ENCODE measurements around the gene PHF23. TPM values are rescaled to one million over a fixed set of nuclear protein-coding genes. Genes with fewer than 3 reads are reported as not detected.
A peak's percentile ranks its signal among the peaks of the same experiment; 100 is the strongest.

PHF23 gene
- total RNA-seq, 1 experiment from 2014 or later, result 110 TPM

GRCh38 chr17:7235693-7236665 lies 3.3 kb downstream of the PHF23 start:
- Histone ChIP-seq H3K23ac (ENCODE audit: insufficient read length, low read depth, low read length) (no peak overlapping the region), H2AFZ (ENCODE audit: low read length) (no peak overlapping the region), H3K79me1 (ENCODE audit: insufficient read depth, low read depth, low read length, poor library complexity, severe bottlenecking) (peaks cover 13% of the 10 kb centered on the region), H2BK15ac (ENCODE audit: low read depth, low read length) (no peak overlapping the region), H3K18ac (ENCODE audit: insufficient read length, low read depth, low read length) (no peak overlapping the region), H3K4me2 (ENCODE audit: insufficient read depth, insufficient read length, low read length) (no peak overlapping the region), H3K23me2 (ENCODE audit: insufficient read length, low read depth, low read length, poor library complexity, severe bottlenecking) (peaks cover 7% of the 10 kb centered on the region), H3K56ac (ENCODE audit: insufficient read length, low read depth, low read length) (no peak overlapping the region), H3K27me3 (ENCODE audit: insufficient read depth, low read length) (no peaks in the 10 kb centered on the region), H3K79me2 (ENCODE audit: insufficient read depth, low read length) (peaks cover 23% of the 10 kb centered on the region; the same call in 1 of the 2 replicates), H4K8ac (replicated peaks; ENCODE audit: insufficient read length, low read depth, low read length) (no peak overlapping the region), H3K4ac (ENCODE audit: low read depth, low read length) (no peak overlapping the region), H3T11ph (ENCODE audit: low read length) (no peak overlapping the region), H2BK5ac (ENCODE audit: insufficient read length, low read length) (no peak overlapping the region), H3K14ac (ENCODE audit: insufficient read depth, low read length) (no peak overlapping the region), H4K20me1 (ENCODE audit: control insufficient read depth, insufficient read depth, insufficient read length) (no peaks in the 10 kb centered on the region), H2BK120ac (ENCODE audit: low read depth, low read length, poor library complexity, severe bottlenecking) (no peak overlapping the region), H3K9me3 (ENCODE audit: control insufficient read depth, low read depth, low read length) (no peaks in the 10 kb centered on the region), H2BK20ac (ENCODE audit: low read depth, low read length, poor library complexity, severe bottlenecking) (no peak overlapping the region), H4K91ac (ENCODE audit: insufficient read length, low read depth, low read length) (no peak overlapping the region), H2BK12ac (ENCODE audit: insufficient read length, low read depth, low read length) (no peak overlapping the region), H2AK5ac (ENCODE audit: insufficient read length, low read length) (no peak overlapping the region), H3K27ac (ENCODE audit: insufficient read length, low read depth, low read length) (no peak overlapping the region), H3K9ac (ENCODE audit: extremely low read depth, insufficient read length, low read length) (no peak overlapping the region), H4K5ac (ENCODE audit: insufficient read length, low read depth, low read length) (no peak overlapping the region), H3K4me1 (ENCODE audit: insufficient read depth, low read length) (no peaks in the 10 kb centered on the region)
- Mint-ChIP-seq H3K9me3 (peaks cover 0 to 2% of the 10 kb centered on the region in 2 experiments; a peak in 1 of 5 replicates), H3K4me3 (peak overlapping the region; percentile 22 to 100; a peak in 4 of 5 replicates), H3K4me1 (peaks cover 40 to 51% of the 10 kb centered on the region in 2 experiments), H3K36me3 (ENCODE audit: insufficient read depth in 1 of 3, low read depth in 3 of 3) (peaks cover 32 to 60% (median 47%) of the 10 kb centered on the region in 3 experiments), H3K27me3 (ENCODE audit: low read depth) (no peaks in the 10 kb centered on the region; the same call in 1 of the 2 replicates), H3K27ac (peak overlapping the region in 1 of 3 experiments; percentile 76; a peak in 2 of 7 replicates)
- WGBS (ENCODE audit: extremely low coverage, insufficient read length, low lambda C conversion rate), result no CpG with 5 or more reads among the region's 22 CpGs
- DNase-seq, result peak; percentile 20
- TF ChIP-seq, protein P1, sequence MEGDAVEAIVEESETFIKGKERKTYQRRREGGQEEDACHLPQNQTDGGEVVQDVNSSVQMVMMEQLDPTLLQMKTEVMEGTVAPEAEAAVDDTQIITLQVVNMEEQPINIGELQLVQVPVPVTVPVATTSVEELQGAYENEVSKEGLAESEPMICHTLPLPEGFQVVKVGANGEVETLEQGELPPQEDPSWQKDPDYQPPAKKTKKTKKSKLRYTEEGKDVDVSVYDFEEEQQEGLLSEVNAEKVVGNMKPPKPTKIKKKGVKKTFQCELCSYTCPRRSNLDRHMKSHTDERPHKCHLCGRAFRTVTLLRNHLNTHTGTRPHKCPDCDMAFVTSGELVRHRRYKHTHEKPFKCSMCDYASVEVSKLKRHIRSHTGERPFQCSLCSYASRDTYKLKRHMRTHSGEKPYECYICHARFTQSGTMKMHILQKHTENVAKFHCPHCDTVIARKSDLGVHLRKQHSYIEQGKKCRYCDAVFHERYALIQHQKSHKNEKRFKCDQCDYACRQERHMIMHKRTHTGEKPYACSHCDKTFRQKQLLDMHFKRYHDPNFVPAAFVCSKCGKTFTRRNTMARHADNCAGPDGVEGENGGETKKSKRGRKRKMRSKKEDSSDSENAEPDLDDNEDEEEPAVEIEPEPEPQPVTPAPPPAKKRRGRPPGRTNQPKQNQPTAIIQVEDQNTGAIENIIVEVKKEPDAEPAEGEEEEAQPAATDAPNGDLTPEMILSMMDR (conservative IDR thresholded peaks at IDR 0.05), result no peak
